T-helper 2 cell treated with Interferon-gamma antibody and Interleukin-4, amounts not matched to agents 5 μg/mL and 100 μg/mL, for 36 hours (primary cell): ENCODE measurements around the gene EFEMP2.

ENCODE experiments used
- DNase-seq: peaks from one replicate; pipeline ENCODE4 v3.0.0; 2021; ENCODE audit warnings: low spot score
- H3K27ac Mint-ChIP-seq: one replicate; pipeline ENCODE4 v1.8.0; 2021; ENCODE audit warnings: mild to moderate bottlenecking, mixed read lengths
- H3K27me3 Mint-ChIP-seq: one replicate; pipeline ENCODE4 v1.8.0; 2021; ENCODE audit warnings: low read depth, mixed read lengths
- H3K36me3 Mint-ChIP-seq: one replicate; pipeline ENCODE4 v1.8.0; 2021; ENCODE audit warnings: low read depth, mixed read lengths
- H3K4me1 Mint-ChIP-seq: one replicate; pipeline ENCODE4 v1.8.0; 2021; ENCODE audit warnings: low read depth, mixed read lengths
- H3K4me3 Mint-ChIP-seq: one replicate; pipeline ENCODE4 v1.8.0; 2022; ENCODE audit warnings: mild to moderate bottlenecking, moderate library complexity, mixed read lengths
- H3K9me3 Mint-ChIP-seq: one replicate; pipeline ENCODE4 v1.8.0; 2021; ENCODE audit warnings: mixed read lengths

EFEMP2 gene

GRCh38 chr11:65872586-65873317, at the start of gene EFEMP2:
Gene EFEMP2, minus strand, starts transcription at chr11:65872800. Its CDS starts 446 bp downstream, at chr11:65872354.
- no peak for DNase-seq
- Mint-ChIP-seq H3K4me3 (peak within 1 kb of the TSS; percentile 92), H3K36me3 (no peaks in the 10 kb centered on the region), H3K9me3 (no peaks in the 10 kb centered on the region), H3K27me3 (peaks cover 3% of the 10 kb centered on the region), H3K4me1 (peaks cover 19% of the 10 kb centered on the region), H3K27ac (peak within 1 kb of the TSS; percentile 89)

- H3K4me1 Mint-ChIP-seq, result peaks cover 10% of the 10 kb centered on the region
- DNase-seq, result no peak
- no peaks in the 10 kb centered on the region for H3K9me3 Mint-ChIP-seq
- no peaks in the 10 kb centered on the region for H3K27me3 Mint-ChIP-seq
- peaks cover 25% of the 10 kb centered on the region for H3K36me3 Mint-ChIP-seq
- peak overlapping the region; percentile 24 for H3K4me3 Mint-ChIP-seq
- peak overlapping the region; percentile 36 for H3K27ac Mint-ChIP-seq
Observed at GRCh38 chr11:65921876-65922275, 49.3 kb upstream of the EFEMP2 start.

- peaks cover 14% of the 10 kb centered on the region for H3K4me1 Mint-ChIP-seq
- peak overlapping the region; percentile 91 for H3K4me3 Mint-ChIP-seq
- H3K27ac Mint-ChIP-seq, result peak overlapping the region; percentile 31
- H3K36me3 Mint-ChIP-seq, result peaks cover 28% of the 10 kb centered on the region
- no peaks in the 10 kb centered on the region for H3K9me3 Mint-ChIP-seq
- no peaks in the 10 kb centered on the region for H3K27me3 Mint-ChIP-seq
- DNase-seq, result no peak
Observed at GRCh38 chr11:65921033-65921555, 48.5 kb upstream of the EFEMP2 start.

DNA sequence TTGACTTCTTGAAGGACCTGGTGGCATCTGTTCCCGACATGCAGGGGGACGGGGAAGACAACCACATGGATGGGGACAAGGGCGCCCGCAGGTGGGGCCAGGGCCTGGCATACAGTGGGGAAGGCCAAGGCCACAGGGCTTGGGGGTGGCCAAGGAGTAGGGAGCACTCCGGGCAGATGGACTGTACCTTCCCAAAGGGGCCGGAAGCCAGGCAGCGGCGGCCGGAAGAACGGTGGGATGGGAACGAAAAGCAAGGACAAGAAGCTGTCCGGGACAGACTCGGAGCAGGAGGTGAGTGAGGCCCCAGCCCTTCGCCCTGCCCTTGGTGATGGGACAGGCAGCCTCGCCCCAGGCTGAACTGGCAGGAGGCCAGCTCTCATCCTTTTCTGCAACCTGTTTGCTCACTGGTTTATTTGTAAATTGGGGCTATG, 47.8 kb upstream of the EFEMP2 start:
- DNase-seq, result no peak
- Mint-ChIP-seq H3K9me3 (no peaks in the 10 kb centered on the region), H3K4me3 (peak overlapping the region; percentile 91), H3K27ac (peak overlapping the region; percentile 84), H3K36me3 (peaks cover 28% of the 10 kb centered on the region), H3K27me3 (no peaks in the 10 kb centered on the region), H3K4me1 (peaks cover 14% of the 10 kb centered on the region)

DNA sequence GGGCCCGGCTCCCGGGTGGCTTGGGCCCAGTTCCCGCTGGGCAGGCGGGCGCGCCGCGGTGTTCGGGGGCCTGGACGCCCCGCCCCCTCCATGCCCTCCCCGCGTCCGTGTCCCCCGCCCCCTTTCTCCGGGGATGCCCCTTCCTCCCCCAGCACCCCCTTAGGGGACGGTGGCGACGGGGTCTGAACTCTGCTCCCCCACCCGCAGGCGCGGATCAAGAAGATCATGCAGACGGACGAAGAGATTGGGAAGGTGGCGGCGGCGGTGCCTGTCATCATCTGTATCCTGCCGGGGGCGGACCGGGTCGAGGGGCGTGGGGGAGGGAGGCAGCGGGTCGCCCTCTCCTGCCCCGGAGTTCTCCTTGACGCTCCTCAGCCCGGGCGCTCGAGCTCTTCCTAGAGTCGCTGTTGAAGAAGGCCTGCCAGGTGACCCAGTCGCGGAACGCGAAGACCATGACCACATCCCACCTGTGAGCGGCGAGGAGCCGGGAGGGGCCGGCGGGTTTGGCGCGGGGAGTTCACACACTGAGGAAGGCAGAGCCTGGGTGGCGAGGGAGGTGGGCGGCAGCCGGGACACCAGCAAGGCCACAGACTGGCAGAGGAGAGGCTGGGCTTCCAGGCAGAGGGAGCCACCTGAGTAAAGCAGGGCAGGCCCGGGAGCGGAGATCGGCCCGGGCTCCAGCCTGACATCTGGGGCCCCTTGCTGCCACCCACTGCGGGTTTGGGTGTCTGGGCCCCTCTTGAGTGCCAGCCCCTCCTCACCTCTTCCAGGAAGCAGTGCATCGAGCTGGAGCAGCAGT, 47.2 kb upstream of the EFEMP2 start:
- Mint-ChIP-seq H3K27me3 (no peaks in the 10 kb centered on the region), H3K4me3 (peak overlapping the region; percentile 91), H3K4me1 (peaks cover 14% of the 10 kb centered on the region), H3K9me3 (no peaks in the 10 kb centered on the region), H3K36me3 (peaks cover 28% of the 10 kb centered on the region), H3K27ac (peak overlapping the region; percentile 84)
- no peak for DNase-seq

GRCh38 chr11:65919141-65919572, 46.6 kb upstream of the EFEMP2 start, which contains the start of gene DRAP1:
Gene DRAP1, plus strand, starts transcription at chr11:65919426. Its CDS starts 76 bp downstream, at chr11:65919502.
- H3K27me3 Mint-ChIP-seq, result no peaks in the 10 kb centered on the region
- peak; percentile 99 for DNase-seq
- peaks cover 14% of the 10 kb centered on the region for H3K4me1 Mint-ChIP-seq
- peak within 1 kb of the TSS; percentile 87 for H3K27ac Mint-ChIP-seq
- H3K4me3 Mint-ChIP-seq, result peak within 1 kb of the TSS; percentile 91
- H3K36me3 Mint-ChIP-seq, result peaks cover 28% of the 10 kb centered on the region
- H3K9me3 Mint-ChIP-seq, result no peaks in the 10 kb centered on the region

GRCh38 chr11:65918211-65919140, 45.9 kb upstream of the EFEMP2 start, which contains the start of gene C11orf68:
Gene C11orf68, minus strand, starts transcription at chr11:65919062. Its CDS starts 31 bp downstream, at chr11:65919031.
- peaks cover 14% of the 10 kb centered on the region for H3K4me1 Mint-ChIP-seq
- H3K36me3 Mint-ChIP-seq, result peaks cover 26% of the 10 kb centered on the region
- no peak for DNase-seq
- peak within 1 kb of the TSS; percentile 91 for H3K4me3 Mint-ChIP-seq
- no peaks in the 10 kb centered on the region for H3K27me3 Mint-ChIP-seq
- peak within 1 kb of the TSS; percentile 87 for H3K27ac Mint-ChIP-seq
- H3K9me3 Mint-ChIP-seq, result no peaks in the 10 kb centered on the region

DNA sequence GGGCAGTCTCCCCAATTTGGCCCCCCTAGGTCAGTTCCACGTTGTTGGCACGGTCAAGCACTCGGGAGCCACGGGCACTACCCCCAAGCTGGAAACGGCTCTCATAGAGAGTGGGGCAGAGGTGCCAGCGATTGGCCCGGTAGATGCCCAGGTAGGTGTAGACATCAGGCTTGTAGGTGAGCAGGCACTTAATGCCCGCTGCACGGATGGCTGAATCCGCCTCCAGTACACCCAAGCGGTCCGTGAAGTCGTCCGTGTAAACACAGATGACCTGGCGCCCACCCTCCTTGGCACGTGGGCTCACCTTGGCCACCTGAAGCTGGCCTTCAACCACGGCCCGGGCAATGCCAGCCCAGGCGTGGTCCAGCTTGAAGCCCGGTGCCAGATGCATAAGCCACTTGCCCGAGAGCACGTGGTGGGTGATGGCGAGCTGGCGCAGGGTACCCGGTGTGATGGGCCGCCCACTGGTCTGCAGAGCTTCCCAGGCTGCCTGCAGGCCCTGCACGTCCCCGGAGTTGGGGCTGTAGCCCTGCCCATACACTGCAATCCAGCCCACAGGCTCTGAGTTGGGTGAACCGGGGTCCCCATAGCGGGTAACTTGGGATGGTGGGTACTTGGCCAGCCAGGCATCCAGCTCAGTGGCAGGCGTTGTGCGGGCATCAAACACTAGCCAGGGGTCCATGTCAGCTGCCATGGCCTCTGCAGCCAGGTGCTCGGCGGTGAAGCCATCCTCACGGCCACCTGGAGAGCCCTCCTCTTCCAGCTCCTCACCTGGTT, 45.0 kb upstream of the EFEMP2 start:
- peaks cover 18% of the 10 kb centered on the region for H3K36me3 Mint-ChIP-seq
- DNase-seq, result no peak
- H3K27me3 Mint-ChIP-seq, result no peaks in the 10 kb centered on the region
- H3K4me3 Mint-ChIP-seq, result peak overlapping the region; percentile 87
- H3K9me3 Mint-ChIP-seq, result no peaks in the 10 kb centered on the region
- peaks cover 11% of the 10 kb centered on the region for H3K4me1 Mint-ChIP-seq
- peak overlapping the region; percentile 15 for H3K27ac Mint-ChIP-seq

- no peaks in the 10 kb centered on the region for H3K9me3 Mint-ChIP-seq
- no peaks in the 10 kb centered on the region for H3K27me3 Mint-ChIP-seq
- peaks cover 11% of the 10 kb centered on the region for H3K4me1 Mint-ChIP-seq
- H3K4me3 Mint-ChIP-seq, result peak overlapping the region; percentile 77
- no peak for DNase-seq
- H3K27ac Mint-ChIP-seq, result peak overlapping the region; percentile 15
- H3K36me3 Mint-ChIP-seq, result peaks cover 13% of the 10 kb centered on the region
Observed at GRCh38 chr11:65917077-65917433, 44.5 kb upstream of the EFEMP2 start.

DNA sequence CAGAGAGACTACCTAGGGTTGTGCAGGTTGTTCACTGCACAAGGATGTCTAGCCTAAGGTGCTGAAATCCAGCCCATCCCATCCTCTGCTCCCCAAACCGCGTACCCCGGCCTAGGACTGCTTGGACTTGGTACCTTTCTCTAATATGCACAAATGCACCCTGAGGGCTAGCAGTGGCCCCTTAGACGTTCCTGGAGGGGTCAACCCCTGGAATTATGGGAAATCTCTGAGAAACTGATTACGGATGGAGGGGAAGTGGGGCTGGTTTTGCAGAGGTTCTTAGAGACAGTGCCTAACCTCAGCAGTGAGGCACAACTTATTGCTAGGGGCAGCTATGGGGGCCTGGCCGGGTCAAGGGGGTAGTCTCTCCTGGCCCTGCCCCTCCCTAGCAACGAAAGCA, 43.8 kb upstream of the EFEMP2 start:
- H3K4me1 Mint-ChIP-seq, result peaks cover 14% of the 10 kb centered on the region
- no peaks in the 10 kb centered on the region for H3K27me3 Mint-ChIP-seq
- no peak overlapping the region for H3K27ac Mint-ChIP-seq
- H3K4me3 Mint-ChIP-seq, result peak overlapping the region; percentile 77
- H3K9me3 Mint-ChIP-seq, result no peaks in the 10 kb centered on the region
- no peak for DNase-seq
- H3K36me3 Mint-ChIP-seq, result peaks cover 12% of the 10 kb centered on the region

GRCh38 chr11:65915821-65916251, 43.2 kb upstream of the EFEMP2 start:
- Mint-ChIP-seq H3K4me1 (peaks cover 14% of the 10 kb centered on the region), H3K9me3 (no peaks in the 10 kb centered on the region), H3K4me3 (no peak overlapping the region), H3K27me3 (no peaks in the 10 kb centered on the region), H3K27ac (no peak overlapping the region), H3K36me3 (peaks cover 12% of the 10 kb centered on the region)
- DNase-seq, result no peak

DNA sequence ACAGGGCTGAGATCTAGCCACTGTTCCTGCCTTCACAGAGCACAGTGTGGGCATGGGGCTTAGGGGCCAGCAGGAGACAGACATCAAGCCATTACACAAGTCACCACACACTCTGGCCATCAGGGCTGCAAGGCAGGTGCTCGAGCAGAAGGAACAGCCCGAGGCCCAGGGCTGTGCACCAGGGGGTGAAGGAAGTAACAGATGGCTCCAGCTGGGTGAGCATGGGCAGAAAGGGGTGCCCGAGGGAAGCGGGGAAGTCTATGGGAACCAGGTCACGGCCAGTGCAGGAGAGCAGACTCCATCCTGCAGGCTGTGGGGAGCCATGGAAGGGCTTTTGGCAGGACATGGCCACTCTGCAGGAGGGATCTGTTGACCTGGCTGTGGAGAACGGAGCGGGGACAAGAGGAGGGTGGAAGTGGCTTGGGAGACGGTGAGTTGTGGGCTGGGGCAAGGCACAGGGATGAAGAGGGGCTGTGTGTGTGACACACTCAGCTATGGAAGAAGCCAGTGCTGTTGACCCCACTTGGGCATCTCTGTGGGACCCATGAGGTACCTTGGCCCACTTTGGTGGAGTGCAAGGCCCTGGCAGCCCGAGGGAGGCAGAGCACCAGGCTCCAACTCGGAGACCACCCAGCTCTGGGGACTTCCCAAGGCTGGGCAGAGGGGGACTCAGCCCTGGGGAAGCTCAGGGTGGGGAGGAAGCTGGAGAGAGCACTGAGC, 42.7 kb upstream of the EFEMP2 start:
- H3K27ac Mint-ChIP-seq, result peak overlapping the region; percentile 31
- H3K4me3 Mint-ChIP-seq, result no peak overlapping the region
- H3K36me3 Mint-ChIP-seq, result peaks cover 9% of the 10 kb centered on the region
- H3K9me3 Mint-ChIP-seq, result no peaks in the 10 kb centered on the region
- H3K4me1 Mint-ChIP-seq, result peaks cover 12% of the 10 kb centered on the region
- no peaks in the 10 kb centered on the region for H3K27me3 Mint-ChIP-seq
- no peak for DNase-seq
